Bronchial epithelial cell (primary cell): ENCODE measurements around the gene CIITA. TPM values are rescaled to one million over a fixed set of nuclear protein-coding genes. Genes with fewer than 3 reads are reported as not detected.

Source experiments
- DNase-seq: peaks from one replicate; pipeline ENCODE4 v3.0.0-alpha.2; 2010; ENCODE audit warnings: low read depth
- FAIRE-seq: peaks from 2 replicates; lab custom pipeline; 2011; peaks lifted over from hg19 to GRCh38; lab: Jason Lieb, UNC
- H3K27me3 ChIP-seq: 2 replicates; pipeline ENCODE4 v1.5.1; 2011; ENCODE audit warnings: low read length; ENCODE audit not compliant: control insufficient read depth, insufficient read depth
- H3K36me3 ChIP-seq: 2 replicates; pipeline ENCODE4 v1.5.1; 2011; ENCODE audit warnings: low read length; ENCODE audit not compliant: control insufficient read depth, insufficient read depth
- H3K4me3 ChIP-seq: 2 replicates; pipeline ENCODE4 v1.5.1; 2011; ENCODE audit warnings: mild to moderate bottlenecking, low read depth, low read length, control low read depth
- total RNA-seq: library from RNA; depleted of rRNA; stranded (reverse); fragments of >200 nt; gene quantifications from 2 replicates; pipeline ENCODE4 v1.2.1, GENCODE V29; 2014
- TF ChIP-seq, protein P1 (sequence below): IDR thresholded peaks from 2 replicates; pipeline ENCODE4 v1.5.1; 2011; ENCODE audit warnings: mild to moderate bottlenecking, moderate library complexity, low read length, control low read depth, inconsistent platforms; ENCODE audit not compliant: insufficient read depth, severe bottlenecking

CIITA gene
- total RNA-seq, 1 donor from 2014 or later, result not detected

DNA sequence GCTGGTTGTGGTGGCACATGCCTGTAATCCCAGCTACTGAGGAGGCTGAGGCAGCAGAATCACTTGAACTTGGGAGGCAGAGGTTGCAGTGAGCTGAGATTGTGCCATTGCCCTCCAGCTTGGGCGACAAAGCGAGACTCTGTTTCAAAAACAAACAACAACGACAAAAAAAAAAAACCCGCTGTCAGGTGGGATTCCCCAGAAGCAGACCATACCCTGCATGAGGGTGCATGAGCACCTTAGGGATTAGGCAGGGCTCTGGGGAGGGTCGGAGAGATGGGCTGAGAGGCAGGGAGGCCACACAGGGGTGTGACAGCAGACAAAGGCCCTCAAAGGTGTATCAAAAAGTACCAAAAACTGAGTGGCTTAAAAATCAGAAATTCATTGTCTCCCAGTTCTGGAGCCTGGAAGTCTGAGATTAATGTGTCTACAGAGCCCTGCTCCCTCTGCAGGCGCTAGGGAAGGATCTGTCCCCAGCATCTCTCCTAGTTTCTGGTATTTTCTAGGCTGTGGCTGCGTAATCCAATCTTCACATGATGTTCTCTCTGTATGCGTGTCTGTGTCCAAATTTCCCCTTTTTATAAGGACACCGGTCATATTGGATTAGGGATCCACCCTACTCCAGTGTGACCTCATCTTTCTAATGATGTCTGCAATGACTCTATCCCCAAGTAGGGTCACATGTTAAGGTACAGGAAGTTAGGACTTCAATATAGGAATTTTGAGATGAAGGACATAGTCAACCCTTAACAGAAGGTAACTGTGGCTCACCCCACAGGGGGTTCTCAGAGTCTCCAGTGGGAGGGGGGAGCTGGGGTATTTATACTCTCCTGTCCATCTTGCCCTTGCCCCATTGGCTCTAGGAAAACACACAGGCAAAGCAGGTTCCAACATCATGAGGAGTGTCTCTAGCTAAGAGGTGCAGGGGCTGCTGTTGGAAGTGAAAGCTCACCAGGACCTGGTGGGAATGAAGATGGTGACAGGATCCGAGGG is 44.8 kb upstream of the CIITA start:
- TF ChIP-seq, protein P1, sequence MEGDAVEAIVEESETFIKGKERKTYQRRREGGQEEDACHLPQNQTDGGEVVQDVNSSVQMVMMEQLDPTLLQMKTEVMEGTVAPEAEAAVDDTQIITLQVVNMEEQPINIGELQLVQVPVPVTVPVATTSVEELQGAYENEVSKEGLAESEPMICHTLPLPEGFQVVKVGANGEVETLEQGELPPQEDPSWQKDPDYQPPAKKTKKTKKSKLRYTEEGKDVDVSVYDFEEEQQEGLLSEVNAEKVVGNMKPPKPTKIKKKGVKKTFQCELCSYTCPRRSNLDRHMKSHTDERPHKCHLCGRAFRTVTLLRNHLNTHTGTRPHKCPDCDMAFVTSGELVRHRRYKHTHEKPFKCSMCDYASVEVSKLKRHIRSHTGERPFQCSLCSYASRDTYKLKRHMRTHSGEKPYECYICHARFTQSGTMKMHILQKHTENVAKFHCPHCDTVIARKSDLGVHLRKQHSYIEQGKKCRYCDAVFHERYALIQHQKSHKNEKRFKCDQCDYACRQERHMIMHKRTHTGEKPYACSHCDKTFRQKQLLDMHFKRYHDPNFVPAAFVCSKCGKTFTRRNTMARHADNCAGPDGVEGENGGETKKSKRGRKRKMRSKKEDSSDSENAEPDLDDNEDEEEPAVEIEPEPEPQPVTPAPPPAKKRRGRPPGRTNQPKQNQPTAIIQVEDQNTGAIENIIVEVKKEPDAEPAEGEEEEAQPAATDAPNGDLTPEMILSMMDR, result no peak
- Histone ChIP-seq H3K36me3 (no peaks in the 10 kb centered on the region), H3K4me3 (no peak overlapping the region), H3K27me3 (no peaks in the 10 kb centered on the region)
- DNase-seq (no peak), FAIRE-seq (no peak)

DNA sequence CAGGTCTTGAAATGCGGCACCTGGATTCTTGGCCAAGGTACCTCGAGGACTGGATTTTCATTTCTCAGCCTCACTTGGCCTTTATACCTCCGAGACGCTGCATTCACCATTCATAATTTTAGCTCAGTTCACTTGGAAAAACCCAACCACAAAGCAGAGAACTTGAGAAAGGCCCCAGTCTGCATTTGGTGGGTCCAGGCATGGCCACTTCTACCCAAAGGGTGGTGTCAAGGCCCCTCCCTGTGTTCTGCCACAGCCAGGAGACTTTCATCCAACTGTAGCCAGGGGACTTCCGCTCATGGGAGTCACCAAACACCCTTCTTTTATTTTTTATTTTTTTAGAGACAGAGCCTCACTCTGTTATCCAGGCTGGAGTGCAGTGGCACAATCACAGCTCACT is 43.7 kb upstream of the CIITA start:
- H3K27me3 ChIP-seq, result no peaks in the 10 kb centered on the region
- DNase-seq (no peak), FAIRE-seq (no peak)
- no peaks in the 10 kb centered on the region for H3K36me3 ChIP-seq
- no peak overlapping the region for H3K4me3 ChIP-seq
- TF ChIP-seq, protein P1, result no peak

DNA sequence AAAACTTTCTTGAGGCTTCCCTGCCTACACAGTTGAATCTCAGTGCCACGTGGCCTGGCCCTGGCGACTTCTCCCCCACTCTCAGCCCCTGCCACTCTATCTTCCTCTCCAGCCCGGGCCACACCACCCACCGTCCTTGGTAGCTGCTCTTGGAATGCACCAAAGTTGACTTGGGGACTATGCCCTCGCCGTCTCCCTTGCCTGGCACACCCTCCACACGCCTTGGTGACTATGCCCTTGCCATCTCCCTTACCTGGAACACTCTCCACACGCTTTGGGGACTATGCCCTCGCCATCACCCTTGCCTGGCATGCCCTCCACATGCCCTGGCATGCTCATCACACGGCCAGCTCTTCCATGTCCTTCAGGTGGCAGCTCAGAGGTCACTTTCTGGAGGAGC is 42.9 kb upstream of the CIITA start:
- no peak overlapping the region for H3K4me3 ChIP-seq
- DNase-seq (no peak), FAIRE-seq (no peak)
- no peaks in the 10 kb centered on the region for H3K36me3 ChIP-seq
- TF ChIP-seq, protein P1, result no peak
- H3K27me3 ChIP-seq, result no peaks in the 10 kb centered on the region

DNA sequence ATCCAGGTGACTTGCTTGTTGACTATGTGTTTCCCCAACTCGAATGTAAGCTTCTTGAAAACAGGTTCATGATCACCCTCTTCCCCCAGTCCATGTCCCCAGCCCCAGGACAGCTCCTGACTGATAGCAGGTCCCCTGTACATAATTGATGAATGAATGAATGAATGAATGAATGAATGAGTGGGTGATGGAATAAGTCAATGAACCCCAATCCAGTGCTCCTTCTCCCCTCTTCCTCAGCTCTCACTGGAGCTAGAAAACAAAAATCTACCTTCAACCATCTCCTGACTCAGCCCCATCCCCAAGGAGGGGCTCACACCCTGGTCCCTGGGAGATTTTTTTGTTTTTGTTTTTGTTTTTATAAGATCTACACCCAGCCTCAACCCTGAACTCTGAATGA is 42.2 kb upstream of the CIITA start:
- Histone ChIP-seq H3K27me3 (no peaks in the 10 kb centered on the region), H3K36me3 (no peaks in the 10 kb centered on the region), H3K4me3 (no peak overlapping the region)
- DNase-seq (no peak), FAIRE-seq (no peak)
- TF ChIP-seq, protein P1, result no peak

DNA sequence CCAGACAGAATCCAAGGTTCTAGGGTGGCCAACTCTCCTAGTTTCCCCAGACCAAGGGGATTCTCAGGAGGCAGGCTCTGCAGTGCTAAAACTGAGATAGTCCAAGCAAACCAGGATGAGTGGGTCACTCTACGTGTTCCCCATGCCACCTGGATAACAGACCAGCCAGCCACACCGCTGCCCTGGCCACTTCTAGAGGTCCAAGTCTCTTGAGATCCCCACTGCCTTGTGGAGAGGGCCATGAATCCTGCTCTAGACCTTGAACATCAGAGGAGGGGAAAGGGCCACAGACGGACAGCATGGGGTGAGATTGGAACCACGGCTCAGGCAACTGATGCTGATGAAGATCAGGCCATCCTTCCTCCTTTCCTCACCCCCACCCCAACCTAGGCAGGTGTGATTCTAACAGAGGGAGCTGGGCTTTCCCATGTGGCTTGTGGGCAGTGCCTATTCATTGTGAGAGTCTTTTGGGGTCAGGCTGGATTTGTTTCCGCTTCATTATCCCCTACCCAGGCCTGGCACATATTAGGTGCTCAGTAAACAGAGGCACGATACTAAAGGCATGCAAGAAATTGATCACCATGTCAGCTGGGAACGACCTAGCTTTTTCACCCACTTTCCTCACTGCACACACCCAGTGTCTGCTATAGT is 41.6 kb upstream of the CIITA start:
- no peak for FAIRE-seq
- TF ChIP-seq, protein P1, result no peak

More for the DNA sequence above, 41.6 kb upstream of the CIITA start:
- no peaks in the 10 kb centered on the region for H3K36me3 ChIP-seq
- no peak for DNase-seq
- no peaks in the 10 kb centered on the region for H3K27me3 ChIP-seq
- no peak overlapping the region for H3K4me3 ChIP-seq
